HUDEP-2 (cell line): ENCODE measurements around the gene PPP1R3E.

Experiments
- DNase-seq, 76 experiments: peaks; one replicate each; lab custom pipeline; 2025; ENCODE audit not compliant: unreplicated experiment in 76 of 76; lab: John Stamatoyannopoulos, UW

Gene PPP1R3E

GRCh38 chr14:23252420-23253333, 50.0 kb downstream of the PPP1R3E start:
- no peak for DNase-seq

- no peak for DNase-seq
Measured at GRCh38 chr14:23252006-23252405, 50.7 kb downstream of the PPP1R3E start.

GRCh38 chr14:23249824-23250223, 52.8 kb downstream of the PPP1R3E start:
- no peak for DNase-seq

- no peak for DNase-seq
Measured at GRCh38 chr14:23248601-23249000, 54.1 kb downstream of the PPP1R3E start.
